Gastroesophageal sphincter (tissue), 4 donors: ENCODE data around the gene MDGA2. TPM values are rescaled to one million over a fixed set of nuclear protein-coding genes. Genes with fewer than 3 reads are reported as not detected.

Source experiments
- ATAC-seq: fragments of 150-250 bp; one replicate; pipeline ENCODE4 v1.9.1; 2016; ENCODE audit warnings: mild to moderate bottlenecking, moderate library complexity
- H3K27ac ChIP-seq, 4 donors: fragments of 200-600 bp; sonication (generic) in 3 of 4; 1 replicate in 3 of 4; 2 replicates in 1 of 4; pipeline ENCODE4 v1.5.1; 2016 to 2019
- H3K27me3 ChIP-seq: fragments of 200-600 bp; sonication (generic); one replicate; pipeline ENCODE4 v1.5.1; 2019
- H3K36me3 ChIP-seq, 2 donors: fragments of 200-600 bp; sonication (generic); one replicate each; pipeline ENCODE4 v1.5.1; 2019; ENCODE audit warnings: control low read depth in 1 of 2
- H3K4me1 ChIP-seq, 3 donors: fragments of 200-600 bp; sonication (generic); 1 replicate in 2 of 3; 2 replicates in 1 of 3; pipeline ENCODE4 v1.5.1; 2016 to 2019; ENCODE audit warnings: control low read depth in 2 of 3
- H3K4me3 ChIP-seq, 2 donors: fragments of 200-600 bp; sonication (generic); one replicate each; pipeline ENCODE4 v1.5.1; 2019; ENCODE audit warnings: mild to moderate bottlenecking in 1 of 2, moderate library complexity in 1 of 2
- H3K9me3 ChIP-seq, 3 donors: fragments of 200-600 bp; sonication (generic); one replicate each; pipeline ENCODE4 v1.5.1; 2017 to 2019; ENCODE audit warnings: control low read depth in 2 of 3
- EP300 ChIP-seq: sonication (generic); formaldehyde crosslinking; IDR thresholded peaks from one replicate; pipeline ENCODE4 v1.6.1; 2017; ENCODE audit warnings: antibody characterized with exemption, mild to moderate bottlenecking
- POLR2A ChIP-seq, 2 donors: fragments of 450-650 bp; IDR thresholded peaks; one replicate each; pipeline ENCODE4 v1.6.1; 2017; ENCODE audit warnings: antibody characterized with exemption in 2 of 2, mild to moderate bottlenecking in 2 of 2, moderate library complexity in 1 of 2
- POLR2AphosphoS5 ChIP-seq: sonication (generic); formaldehyde crosslinking; IDR thresholded peaks from one replicate; pipeline ENCODE4 v1.6.1; 2017; ENCODE audit warnings: antibody characterized with exemption
- WGBS, 2 donors: methylation state at CpG; one replicate each; pipeline ENCODE4 v1.1.5; 2018; ENCODE audit warnings: low coverage in 1 of 2; 5-methylcytosine and 5-hydroxymethylcytosine counted together
- total RNA-seq, 4 donors: library from RNA; depleted of rRNA; stranded (reverse); fragments of >200 nt; gene quantifications; one replicate each; pipeline ENCODE4 v1.1.0, GENCODE V29; 2016
- TF ChIP-seq, protein P1 (sequence below), 4 experiments: fragments of 200-600 bp in 2 of 4; fragments of 450-650 bp in 2 of 4; sonication (generic) in 1 of 4; IDR thresholded peaks; one replicate each; pipeline ENCODE4 v1.5.1; 2017 to 2019; ENCODE audit warnings: antibody characterized with exemption in 4 of 4, mild to moderate bottlenecking in 2 of 4, moderate library complexity in 2 of 4

Gene MDGA2
- total RNA-seq, 4 donors from 2014 or later: 0.40 TPM; not detected in 3

DNA sequence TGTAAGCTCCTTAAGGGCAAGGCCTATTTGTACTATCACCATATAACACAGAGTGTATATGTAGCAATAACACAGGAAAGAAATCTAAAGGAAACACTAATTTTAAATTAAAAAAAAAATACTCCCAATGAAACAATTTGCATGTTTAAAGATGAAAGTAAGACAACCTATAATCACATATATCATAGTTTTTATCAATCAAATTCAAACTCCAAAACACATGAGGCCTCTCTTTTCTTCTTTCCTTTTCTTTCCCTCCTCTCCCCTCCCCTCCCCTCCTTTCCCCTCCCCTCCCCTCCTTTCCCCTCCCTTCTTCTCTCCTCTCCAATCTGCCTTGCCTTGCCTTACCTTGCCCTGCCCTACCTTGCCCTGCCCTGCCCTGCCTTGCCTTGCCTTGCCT lies 618.0 kb downstream of the MDGA2 start:
- no peaks in the 10 kb centered on the region for H3K4me1 ChIP-seq
- no peaks in the 10 kb centered on the region for H3K27me3 ChIP-seq
- no peaks in the 10 kb centered on the region for H3K36me3 ChIP-seq
- H3K9me3 ChIP-seq: no peaks in the 10 kb centered on the region
- ATAC-seq: no peak
- H3K27ac ChIP-seq: no peak overlapping the region
- TF ChIP-seq EP300 (no peak), POLR2AphosphoS5 (no peak), POLR2A (IDR thresholded peaks at IDR 0.05) (no peak)
- TF ChIP-seq, protein P1, sequence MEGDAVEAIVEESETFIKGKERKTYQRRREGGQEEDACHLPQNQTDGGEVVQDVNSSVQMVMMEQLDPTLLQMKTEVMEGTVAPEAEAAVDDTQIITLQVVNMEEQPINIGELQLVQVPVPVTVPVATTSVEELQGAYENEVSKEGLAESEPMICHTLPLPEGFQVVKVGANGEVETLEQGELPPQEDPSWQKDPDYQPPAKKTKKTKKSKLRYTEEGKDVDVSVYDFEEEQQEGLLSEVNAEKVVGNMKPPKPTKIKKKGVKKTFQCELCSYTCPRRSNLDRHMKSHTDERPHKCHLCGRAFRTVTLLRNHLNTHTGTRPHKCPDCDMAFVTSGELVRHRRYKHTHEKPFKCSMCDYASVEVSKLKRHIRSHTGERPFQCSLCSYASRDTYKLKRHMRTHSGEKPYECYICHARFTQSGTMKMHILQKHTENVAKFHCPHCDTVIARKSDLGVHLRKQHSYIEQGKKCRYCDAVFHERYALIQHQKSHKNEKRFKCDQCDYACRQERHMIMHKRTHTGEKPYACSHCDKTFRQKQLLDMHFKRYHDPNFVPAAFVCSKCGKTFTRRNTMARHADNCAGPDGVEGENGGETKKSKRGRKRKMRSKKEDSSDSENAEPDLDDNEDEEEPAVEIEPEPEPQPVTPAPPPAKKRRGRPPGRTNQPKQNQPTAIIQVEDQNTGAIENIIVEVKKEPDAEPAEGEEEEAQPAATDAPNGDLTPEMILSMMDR (IDR thresholded peaks at IDR 0.05): no peak
- H3K4me3 ChIP-seq: no peak overlapping the region

DNA sequence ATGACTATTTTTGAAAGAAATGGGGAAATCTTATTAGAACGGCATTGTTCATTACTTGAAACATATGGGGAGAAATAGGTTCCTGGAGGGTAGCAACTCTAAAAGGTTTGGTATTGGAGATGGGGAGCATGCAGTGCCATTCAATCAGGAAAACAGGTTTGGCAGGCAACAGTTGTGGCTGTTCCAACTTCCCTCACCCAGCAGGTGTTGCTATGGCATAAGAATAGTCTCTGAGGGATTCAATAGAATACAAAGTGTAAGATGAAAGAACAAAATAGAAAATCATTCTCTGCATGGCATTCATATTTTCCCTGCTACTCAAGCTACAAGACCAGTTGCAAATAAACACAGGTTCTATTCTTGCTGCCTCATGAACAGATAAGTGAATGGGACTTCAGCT lies 630.6 kb downstream of the MDGA2 start:
- Histone ChIP-seq H3K4me3 (no peak overlapping the region), H3K27me3 (no peaks in the 10 kb centered on the region), H3K36me3 (no peaks in the 10 kb centered on the region), H3K9me3 (no peaks in the 10 kb centered on the region), H3K4me1 (no peaks in the 10 kb centered on the region), H3K27ac (no peak overlapping the region)
- no peak for TF ChIP-seq EP300
- no peak for TF ChIP-seq POLR2A (IDR thresholded peaks at IDR 0.05)
- TF ChIP-seq POLR2AphosphoS5: no peak
- TF ChIP-seq, protein P1 (IDR thresholded peaks at IDR 0.05): no peak
- ATAC-seq: no peak
- WGBS, 2 donors: 18 to 41% methylated on average over 1 of the region's 1 CpG

DNA sequence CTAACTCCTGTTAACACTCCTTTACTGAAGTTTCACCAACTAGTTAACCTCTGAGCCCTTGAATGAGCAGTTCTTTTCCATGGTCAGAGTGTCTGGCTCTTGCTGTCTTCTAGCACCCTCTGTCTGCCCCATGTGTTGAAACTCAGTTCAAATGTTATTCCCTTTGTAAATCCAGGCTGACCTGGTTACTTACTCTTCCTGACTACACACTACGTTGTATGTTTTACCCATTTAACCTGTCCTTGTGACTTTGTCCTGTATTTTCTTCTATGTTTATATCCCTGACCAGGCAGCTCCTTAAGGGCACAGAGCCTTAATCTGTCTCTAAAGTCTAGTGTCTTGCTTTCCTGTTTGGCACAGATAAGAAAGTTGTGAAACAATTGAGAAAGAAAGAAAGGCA lies 634.9 kb downstream of the MDGA2 start:
- H3K4me1 ChIP-seq: no peaks in the 10 kb centered on the region
- 13 to 17% methylated on average over 1 of the region's 1 CpG for WGBS, 2 donors

DNA sequence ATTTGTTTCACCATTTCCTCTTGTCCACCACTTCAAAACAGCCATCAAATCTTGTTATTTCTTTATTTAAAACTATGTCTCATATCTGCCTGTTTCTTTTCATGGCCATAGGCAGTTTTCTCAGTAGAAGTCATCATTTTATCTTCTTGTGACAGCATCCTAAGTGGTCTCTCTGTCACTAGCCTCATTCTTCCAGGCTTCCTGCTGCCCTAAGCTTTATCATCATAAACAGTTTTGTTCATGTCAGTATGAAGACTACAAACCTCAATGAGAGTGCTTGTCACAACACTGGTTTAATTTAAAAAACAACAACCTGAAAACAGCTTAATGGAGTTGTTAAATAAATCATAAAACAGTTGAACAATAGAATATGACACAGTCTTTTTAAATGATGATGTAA lies 636.1 kb downstream of the MDGA2 start:
- Histone ChIP-seq H3K4me3 (no peak overlapping the region), H3K4me1 (no peaks in the 10 kb centered on the region)

More for the DNA sequence above, 634.9 kb downstream of the MDGA2 start:
- no peak for ATAC-seq
- no peak overlapping the region for H3K27ac ChIP-seq
- H3K9me3 ChIP-seq: no peaks in the 10 kb centered on the region
- TF ChIP-seq POLR2AphosphoS5: no peak
- TF ChIP-seq POLR2A (IDR thresholded peaks at IDR 0.05): no peak
- TF ChIP-seq, protein P1 (IDR thresholded peaks at IDR 0.05): no peak
- TF ChIP-seq EP300: no peak
- no peak overlapping the region for H3K4me3 ChIP-seq
- H3K36me3 ChIP-seq: no peaks in the 10 kb centered on the region
- no peaks in the 10 kb centered on the region for H3K27me3 ChIP-seq

DNA sequence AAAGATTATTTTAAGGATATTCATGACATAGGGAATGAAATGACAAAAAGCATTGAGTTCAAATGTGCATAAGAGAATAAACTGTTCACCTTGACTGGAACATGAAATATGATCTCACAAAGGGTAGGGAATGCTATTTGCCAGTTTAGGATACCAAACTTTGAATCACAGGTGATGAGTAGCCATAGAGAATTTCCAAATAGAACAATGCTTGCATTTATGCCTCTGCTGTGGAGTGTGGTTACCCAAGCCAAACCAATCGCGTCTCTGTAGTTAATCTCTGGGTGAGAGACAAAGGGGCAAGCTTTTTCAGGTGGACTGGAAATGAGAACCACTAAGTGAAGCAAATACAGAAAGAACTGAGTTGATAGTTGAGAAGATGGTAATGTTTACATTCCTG lies 652.7 kb downstream of the MDGA2 start:
- Histone ChIP-seq H3K36me3 (no peaks in the 10 kb centered on the region), H3K4me3 (no peak overlapping the region), H3K9me3 (no peaks in the 10 kb centered on the region), H3K27me3 (no peaks in the 10 kb centered on the region), H3K4me1 (no peaks in the 10 kb centered on the region), H3K27ac (no peak overlapping the region)
- no peak for ATAC-seq
- 92 to 100% methylated on average over 2 of the region's 2 CpGs for WGBS, 2 donors
- no peak for TF ChIP-seq POLR2AphosphoS5
- TF ChIP-seq, protein P1 (IDR thresholded peaks at IDR 0.05): no peak
- no peak for TF ChIP-seq POLR2A (IDR thresholded peaks at IDR 0.05)
- TF ChIP-seq EP300: no peak

More for the DNA sequence above, 636.1 kb downstream of the MDGA2 start:
- Histone ChIP-seq H3K27ac (no peak overlapping the region), H3K36me3 (no peaks in the 10 kb centered on the region), H3K27me3 (no peaks in the 10 kb centered on the region), H3K9me3 (no peaks in the 10 kb centered on the region)
- TF ChIP-seq POLR2A (IDR thresholded peaks at IDR 0.05): no peak
- TF ChIP-seq, protein P1 (IDR thresholded peaks at IDR 0.05): no peak
- TF ChIP-seq POLR2AphosphoS5: no peak
- TF ChIP-seq EP300: no peak
- ATAC-seq: no peak
